SH-SY5Y (cell line): Measurements from ENCODE around the gene PMM2.

Experiments
- GATA2 ChIP-seq: IDR thresholded peaks from 2 replicates; pipeline ENCODE4 v1.6.1; 2011; ENCODE audit warnings: mild to moderate bottlenecking, low read depth, low read length
- GATA3 ChIP-seq: IDR thresholded peaks from 2 replicates; pipeline ENCODE4 v1.6.1; 2011; ENCODE audit warnings: low read depth, mild to moderate bottlenecking, low read length, moderate library complexity

DNA sequence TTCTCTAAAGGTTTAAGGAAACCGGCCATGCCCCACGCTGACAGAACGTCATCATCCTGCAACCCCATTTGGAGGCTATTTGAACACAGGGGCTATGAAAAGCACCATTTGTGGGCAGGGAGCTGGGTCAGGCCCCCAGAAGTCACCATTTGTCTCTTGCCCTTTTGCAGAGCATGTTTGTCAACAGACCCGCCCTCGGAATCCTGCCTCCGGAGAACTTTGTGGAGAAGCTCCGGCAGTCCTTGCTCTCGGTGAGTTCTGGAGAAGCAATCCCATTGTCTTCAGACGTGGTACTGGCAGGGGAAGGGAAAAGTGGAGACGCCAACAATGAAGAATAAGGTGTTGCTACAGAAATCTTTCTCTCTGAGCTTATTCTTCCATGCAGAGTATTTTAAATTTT lies 33.7 kb upstream of the PMM2 start:
- TF ChIP-seq GATA2: no peak
- no peak for TF ChIP-seq GATA3
